Caco-2 (cell line): Measurements from ENCODE around the gene RSU1. TPM values are rescaled to one million over a fixed set of nuclear protein-coding genes. Genes with fewer than 3 reads are reported as not detected.

Experiments used
- BruUV-seq: library from RNA; stranded (reverse); fragments of 400-500 nt; replicated peaks from 2 replicates; lab custom pipeline; 2021; lab: Mats Ljungman, UMichigan
- CTCF ChIA-PET: fragments of 300-600 bp; sonication (Branson Sonifier 250); formaldehyde crosslinking; loops from one replicate; lab custom pipeline; 2022; ENCODE audit warnings: antibody characterized with exemption; lab: Charles Lee
- POLR2A ChIA-PET: fragments of 300-600 bp; sonication (Branson Sonifier 250); formaldehyde crosslinking; loops from one replicate; lab custom pipeline; 2022; ENCODE audit warnings: antibody characterized with exemption; lab: Charles Lee
- DNase-seq, 2 experiments: peaks; one replicate each; pipeline versions ENCODE4 v3.0.0 to v3.0.0-alpha.2; 2020 to 2022
- H3K27me3 ChIP-seq: replicated peaks from 2 replicates; pipeline ENCODE4 v1.6.0; 2011; ENCODE audit warnings: low read length; ENCODE audit not compliant: control insufficient read depth, insufficient read depth
- H3K36me3 ChIP-seq: 2 replicates; pipeline ENCODE4 v1.5.1; 2011; ENCODE audit warnings: low read length; ENCODE audit not compliant: control insufficient read depth, insufficient read depth
- H3K4me1 ChIP-seq: fragments of 250-450 bp; sonication (Bioruptor Pico); 2 replicates; pipeline ENCODE4 v1.5.1; 2020; ENCODE audit warnings: mild to moderate bottlenecking
- H3K4me3 ChIP-seq: 2 replicates; pipeline ENCODE4 v1.5.1; 2011; ENCODE audit warnings: low read depth, mild to moderate bottlenecking, control low read depth, low read length
- H3K9me3 ChIP-seq: fragments of 250-450 bp; sonication (Bioruptor Pico); 2 replicates; pipeline ENCODE4 v1.5.1; 2020; ENCODE audit warnings: mild to moderate bottlenecking, moderate library complexity
- H3K27ac Mint-ChIP-seq: one replicate; pipeline ENCODE4 v1.8.0; 2022; ENCODE audit warnings: mixed read lengths; ENCODE audit not compliant: unreplicated experiment
- H3K27me3 Mint-ChIP-seq: one replicate; pipeline ENCODE4 v1.8.0; 2022; ENCODE audit warnings: mixed read lengths; ENCODE audit not compliant: insufficient read depth, unreplicated experiment
- H3K36me3 Mint-ChIP-seq: one replicate; pipeline ENCODE4 v1.8.0; 2022; ENCODE audit warnings: mild to moderate bottlenecking, mixed read lengths; ENCODE audit not compliant: insufficient read depth, unreplicated experiment
- H3K4me1 Mint-ChIP-seq: one replicate; pipeline ENCODE4 v1.8.0; 2022; ENCODE audit warnings: low read depth, mixed read lengths; ENCODE audit not compliant: unreplicated experiment
- H3K4me3 Mint-ChIP-seq: one replicate; pipeline ENCODE4 v1.8.0; 2022; ENCODE audit warnings: mild to moderate bottlenecking, moderate library complexity, mixed read lengths; ENCODE audit not compliant: unreplicated experiment
- H3K9me3 Mint-ChIP-seq: one replicate; pipeline ENCODE4 v1.8.0; 2022; ENCODE audit warnings: mixed read lengths; ENCODE audit not compliant: unreplicated experiment
- CTCF ChIP-seq, 2 experiments: fragments of 200-600 bp in 1 of 2; IDR thresholded peaks; 1 replicate in 1 of 2; 2 replicates in 1 of 2; pipeline versions ENCODE4 v1.5.1 to v1.8.0; 2011 to 2022; ENCODE audit warnings: antibody characterized with exemption in 1 of 2, control low read depth in 1 of 2, inconsistent platforms in 1 of 2, low read depth in 1 of 2, low read length in 1 of 2, mild to moderate bottlenecking in 1 of 2, moderate library complexity in 1 of 2; ENCODE audit not compliant: insufficient read depth in 1 of 2, severe bottlenecking in 1 of 2, unreplicated experiment in 1 of 2
- intact Hi-C: fragments of 100-400 bp; cut with micrococcal nuclease; formaldehyde crosslinking; loops from one replicate; pipeline ENCODE4 v1.10.0; 2022; ENCODE audit not compliant: unreplicated experiment
- total RNA-seq: library from RNA; stranded (reverse); gene quantifications from 2 replicates; pipeline ENCODE4 v1.2.3, GENCODE V29; 2022

Gene RSU1
- total RNA-seq, 1 experiment from 2014 or later, result 62.0 TPM

GRCh38 chr10:16822726-16823360, 5.6 kb upstream of the RSU1 start:
- Histone ChIP-seq H3K4me1 (peaks cover 4% of the 10 kb centered on the region; the same call in 1 of the 2 replicates), H3K4me3 (no peak overlapping the region), H3K9me3 (peaks cover 14% of the 10 kb centered on the region), H3K36me3 (no peaks in the 10 kb centered on the region), H3K27me3 (no peaks in the 10 kb centered on the region)
- Mint-ChIP-seq H3K4me3 (no peak overlapping the region), H3K27me3 (no peaks in the 10 kb centered on the region), H3K36me3 (peaks cover under 1% of the 10 kb centered on the region), H3K27ac (no peak overlapping the region), H3K4me1 (peaks cover 6% of the 10 kb centered on the region), H3K9me3 (peaks cover 29% of the 10 kb centered on the region)
- no TSS peak for BruUV-seq
- no peak for DNase-seq
- ChIA-PET POLR2A (no interaction called here), CTCF (no interaction called here)
- no peak for TF ChIP-seq CTCF (IDR thresholded peaks at IDR 0.05; ENCODE audit: insufficient read depth in 1 of 2, low read depth in 1 of 2, low read length in 1 of 2, severe bottlenecking in 1 of 2, unreplicated experiment in 1 of 2)
- intact Hi-C loops, result no loop called here

GRCh38 chr10:16822027-16822426, 4.8 kb upstream of the RSU1 start:
- H3K27me3 ChIP-seq, result no peaks in the 10 kb centered on the region
- H3K27me3 Mint-ChIP-seq, result no peaks in the 10 kb centered on the region
- no peak overlapping the region for H3K27ac Mint-ChIP-seq
- no peak overlapping the region for H3K4me3 ChIP-seq
- no peak for TF ChIP-seq CTCF (IDR thresholded peaks at IDR 0.05; ENCODE audit: insufficient read depth in 1 of 2, low read depth in 1 of 2, low read length in 1 of 2, severe bottlenecking in 1 of 2, unreplicated experiment in 1 of 2)
- ChIA-PET POLR2A (no interaction called here), CTCF (no interaction called here)
- peaks cover 8% of the 10 kb centered on the region for H3K36me3 Mint-ChIP-seq
- H3K9me3 Mint-ChIP-seq, result peaks cover 29% of the 10 kb centered on the region
- no peak overlapping the region for H3K4me3 Mint-ChIP-seq
- BruUV-seq, result no TSS peak
- H3K4me1 Mint-ChIP-seq, result peaks cover 6% of the 10 kb centered on the region
- no peak for DNase-seq
- peaks cover 4% of the 10 kb centered on the region; the same call in 1 of the 2 replicates for H3K4me1 ChIP-seq
- intact Hi-C loops, result no loop called here
- peaks cover 14% of the 10 kb centered on the region for H3K9me3 ChIP-seq
- H3K36me3 ChIP-seq, result no peaks in the 10 kb centered on the region

GRCh38 chr10:16820421-16820820, 3.2 kb upstream of the RSU1 start:
- H3K9me3 Mint-ChIP-seq, result peaks cover 29% of the 10 kb centered on the region
- Histone ChIP-seq H3K4me3 (no peak overlapping the region), H3K4me1 (peaks cover 4% of the 10 kb centered on the region), H3K36me3 (no peaks in the 10 kb centered on the region), H3K27me3 (no peaks in the 10 kb centered on the region), H3K9me3 (peaks cover 14% of the 10 kb centered on the region)
- ChIA-PET CTCF (no interaction called here), POLR2A (no interaction called here)
- intact Hi-C loops, result no loop called here
- H3K4me1 Mint-ChIP-seq, result peaks cover 15% of the 10 kb centered on the region
- BruUV-seq, result no TSS peak
- no peak for TF ChIP-seq CTCF (IDR thresholded peaks at IDR 0.05; ENCODE audit: insufficient read depth in 1 of 2, low read depth in 1 of 2, low read length in 1 of 2, severe bottlenecking in 1 of 2, unreplicated experiment in 1 of 2)
- H3K36me3 Mint-ChIP-seq, result peaks cover 9% of the 10 kb centered on the region
- no peak for DNase-seq
- H3K4me3 Mint-ChIP-seq, result no peak overlapping the region
- H3K27me3 Mint-ChIP-seq, result no peaks in the 10 kb centered on the region
- no peak overlapping the region for H3K27ac Mint-ChIP-seq
